ENCODE results near the gene UBAP2.
"Not testable (repeated sequence)": the region's sequence is repeated elsewhere in the genome, so short reads cannot be mapped to it uniquely, and the experiment has no call there.

UBAP2 gene

GRCh38 chr9:34036625-34037024 lies 12.1 kb downstream of the UBAP2 start:
- H3K4me3 ChIP-seq (ENCODE audit: low read depth, low read length): no peak overlapping the region
- no peak for TF ChIP-seq CTCF (IDR thresholded peaks at IDR 0.05; ENCODE audit: insufficient read depth, low read depth, low read length, missing control alignments)
- no peak for DNase-seq (ENCODE audit: low read depth)

GRCh38 chr9:34035656-34036055 lies 13.0 kb downstream of the UBAP2 start:
- H3K4me3 ChIP-seq (ENCODE audit: low read depth, low read length): no peak overlapping the region
- no peak for DNase-seq (ENCODE audit: low read depth)
- no peak for TF ChIP-seq CTCF (IDR thresholded peaks at IDR 0.05; ENCODE audit: insufficient read depth, low read depth, low read length, missing control alignments)

GRCh38 chr9:34034698-34035065 lies 14.0 kb downstream of the UBAP2 start:
- H3K4me3 ChIP-seq (ENCODE audit: low read depth, low read length): no peak overlapping the region
- TF ChIP-seq CTCF (IDR thresholded peaks at IDR 0.05; ENCODE audit: insufficient read depth, low read depth, low read length, missing control alignments): no peak
- no peak for DNase-seq (ENCODE audit: low read depth)

GRCh38 chr9:34032631-34033030 lies 16.1 kb downstream of the UBAP2 start:
- DNase-seq (ENCODE audit: low read depth): no peak
- H3K4me3 ChIP-seq (ENCODE audit: low read depth, low read length): no peak overlapping the region
- TF ChIP-seq CTCF (IDR thresholded peaks at IDR 0.05; ENCODE audit: insufficient read depth, low read depth, low read length, missing control alignments): no peak

GRCh38 chr9:34027845-34028574 lies 20.7 kb downstream of the UBAP2 start:
- no peak for TF ChIP-seq CTCF (IDR thresholded peaks at IDR 0.05; ENCODE audit: insufficient read depth, low read depth, low read length, missing control alignments)
- H3K4me3 ChIP-seq (ENCODE audit: low read depth, low read length): no peak overlapping the region
- no peak for DNase-seq (ENCODE audit: low read depth)

DNA sequence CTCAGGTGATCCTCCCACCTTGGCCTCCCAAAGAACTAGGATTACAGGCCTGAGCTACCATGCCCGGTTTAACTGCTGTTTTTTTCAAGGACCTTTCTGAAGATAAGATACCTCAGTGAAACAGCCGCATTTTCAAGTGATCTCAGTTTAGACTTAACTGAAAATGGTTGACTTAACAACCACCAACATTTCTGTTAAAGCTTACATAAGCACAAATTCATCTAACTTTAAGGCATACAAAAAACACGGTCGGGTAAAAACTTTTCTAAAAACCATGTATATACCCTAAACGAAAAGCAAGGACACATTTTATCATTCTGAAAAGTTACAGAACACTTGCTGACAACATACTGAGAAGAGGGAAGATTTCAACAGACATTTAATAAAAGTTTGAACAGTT lies 22.9 kb downstream of the UBAP2 start:
- no peak overlapping the region for H3K4me3 ChIP-seq (ENCODE audit: low read depth, low read length)
- no peak for TF ChIP-seq CTCF (IDR thresholded peaks at IDR 0.05; ENCODE audit: insufficient read depth, low read depth, low read length, missing control alignments)
- DNase-seq (ENCODE audit: low read depth): no peak

DNA sequence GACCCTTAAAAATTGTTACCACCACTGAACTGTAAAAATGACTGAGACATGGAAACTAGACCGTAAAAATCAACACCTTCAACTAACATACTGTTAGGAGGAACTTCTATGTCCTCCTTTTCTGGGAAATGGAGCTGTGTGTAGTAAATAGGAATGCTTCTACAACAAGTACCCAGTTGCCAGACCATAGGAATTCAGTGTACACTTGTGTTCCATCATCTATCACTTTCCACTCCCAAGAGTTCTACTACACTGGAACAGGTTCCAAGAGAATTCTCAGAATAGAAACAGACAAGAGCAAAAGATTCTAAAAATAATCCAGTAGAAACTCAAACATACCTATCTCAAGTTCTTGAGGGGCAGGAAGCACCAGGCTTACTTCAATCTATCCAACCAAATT lies 23.6 kb downstream of the UBAP2 start:
- no peak for DNase-seq (ENCODE audit: low read depth)
- no peak overlapping the region for H3K4me3 ChIP-seq (ENCODE audit: low read depth, low read length)
- TF ChIP-seq CTCF (IDR thresholded peaks at IDR 0.05; ENCODE audit: insufficient read depth, low read depth, low read length, missing control alignments): no peak

- not testable (repeated sequence) for H3K4me3 ChIP-seq (ENCODE audit: low read depth, low read length); DNase-seq (ENCODE audit: low read depth)
These were observed 24.2 kb downstream of the UBAP2 start for GRCh38 chr9:34024476-34024875.
